Body of pancreas (tissue), 4 donors: ENCODE measurements around the gene NCBP1. TPM values are rescaled to one million over a fixed set of nuclear protein-coding genes. Genes with fewer than 3 reads are reported as not detected.
"Not testable (repeated sequence)": the region's sequence is repeated elsewhere in the genome, so short reads cannot be mapped to it uniquely, and the experiment has no call there.

Experiments used
- ATAC-seq: fragments of 150-250 bp; one replicate; pipeline ENCODE4 v1.9.1; 2016
- DNase-seq, 4 donors: peaks; one replicate each; pipeline ENCODE4 v3.0.0-alpha.2; 2019
- H3K27ac ChIP-seq, 4 donors: fragments of 200-600 bp; sonication (generic); 1 replicate in 3 of 4; 2 replicates in 1 of 4; pipeline versions ENCODE4 v1.5.1 to v1.6.1; 2016 to 2019; ENCODE audit warnings: mild to moderate bottlenecking in 1 of 4, mixed read lengths in 1 of 4, moderate library complexity in 1 of 4
- H3K27me3 ChIP-seq, 2 donors: fragments of 200-600 bp; sonication (generic); one replicate each; pipeline ENCODE4 v1.6.0; 2016; ENCODE audit warnings: mild to moderate bottlenecking in 1 of 2
- H3K36me3 ChIP-seq, 2 donors: fragments of 200-600 bp; sonication (generic); replicated peaks in 1 of 2; 2 replicates each; pipeline ENCODE4 v1.5.1; 2016; ENCODE audit warnings: low read depth in 2 of 2; ENCODE audit not compliant: insufficient read depth in 1 of 2
- H3K4me1 ChIP-seq: fragments of 200-600 bp; sonication (generic); one replicate; pipeline ENCODE4 v1.6.0; 2016
- H3K4me3 ChIP-seq, 2 donors: fragments of 200-600 bp; sonication (generic); 1 replicate in 1 of 2; 2 replicates in 1 of 2; pipeline ENCODE4 v1.5.1; 2016 to 2019
- H3K9me3 ChIP-seq, 3 donors: fragments of 200-600 bp; sonication (generic); 1 replicate in 2 of 3; 2 replicates in 1 of 3; pipeline ENCODE4 v1.5.1; 2016
- CTCF ChIP-seq, 7 experiments: fragments of 450-650 bp in 4 of 7; fragments of 200-600 bp in 3 of 7; sonication (generic) in 3 of 7; IDR thresholded peaks; one replicate each; pipeline ENCODE4 v1.5.1; 2016 to 2019; ENCODE audit warnings: antibody characterized with exemption in 7 of 7
- POLR2A ChIP-seq, 3 donors: fragments of 450-650 bp; IDR thresholded peaks; one replicate each; pipeline ENCODE4 v1.6.1; 2016; ENCODE audit warnings: antibody characterized with exemption in 3 of 3, mild to moderate bottlenecking in 2 of 3
- WGBS, 2 donors: methylation state at CpG; one replicate each; pipeline ENCODE4 v1.1.5; 2017; 5-methylcytosine and 5-hydroxymethylcytosine counted together
- intact Hi-C: fragments of 100-400 bp; cut with DNase I; formaldehyde crosslinking; loops from one replicate; pipeline ENCODE4 v1.15.1; 2023
- total RNA-seq, 2 donors: library from RNA; depleted of rRNA; stranded (reverse); fragments of >200 nt; gene quantifications; one replicate each; pipeline ENCODE4 v1.1.0, GENCODE V29; 2016

Gene NCBP1
- total RNA-seq, 2 donors from 2014 or later = 11.4 to 14.5 TPM

GRCh38 chr9:97604901-97605645, 28.5 kb upstream of the NCBP1 start:
- intact Hi-C loops = no loop called here
- no peak for TF ChIP-seq CTCF (IDR thresholded peaks at IDR 0.05)
- TF ChIP-seq POLR2A (IDR thresholded peaks at IDR 0.05) = no peak
- ATAC-seq (no peak), DNase-seq (no peak)
- WGBS, 2 donors = 91 to 93% methylated on average over 17 of the region's 17 CpGs
- Histone ChIP-seq H3K27me3 (no peaks in the 10 kb centered on the region), H3K9me3 (no peaks in the 10 kb centered on the region), H3K4me3 (no peak overlapping the region), H3K27ac (no peak overlapping the region), H3K36me3 (peaks cover 0 to 52% of the 10 kb centered on the region in 2 donors), H3K4me1 (no peaks in the 10 kb centered on the region)

GRCh38 chr9:97615439-97616072, 18.1 kb upstream of the NCBP1 start:
- ATAC-seq (peak; percentile 82), DNase-seq (peak; percentile 71 to 78 (median 76))
- H3K27me3 ChIP-seq = no peaks in the 10 kb centered on the region
- peaks cover 5% of the 10 kb centered on the region for H3K4me1 ChIP-seq
- no peak overlapping the region for H3K4me3 ChIP-seq
- no peaks in the 10 kb centered on the region for H3K36me3 ChIP-seq
- intact Hi-C loops = loop anchor here (5.0 kb wide), 1 partner anchor 148 kb away; no protein-coding TSS in a partner anchor
- H3K27ac ChIP-seq = no peak overlapping the region
- no peaks in the 10 kb centered on the region for H3K9me3 ChIP-seq
- TF ChIP-seq POLR2A (IDR thresholded peaks at IDR 0.05) (no peak), CTCF (IDR thresholded peaks at IDR 0.05) (peak; percentile 50 to 89 (median 85))

GRCh38 chr9:97617939-97618416, 15.6 kb upstream of the NCBP1 start:
- Histone ChIP-seq H3K27me3 (no peaks in the 10 kb centered on the region), H3K36me3 (no peaks in the 10 kb centered on the region), H3K4me1 (peaks cover 5% of the 10 kb centered on the region), H3K9me3 (no peaks in the 10 kb centered on the region), H3K4me3 (no peak overlapping the region), H3K27ac (no peak overlapping the region)
- DNase-seq (no peak), ATAC-seq (no peak)
- intact Hi-C loops = loop anchor here (5.0 kb wide), 1 partner anchor 151 kb away; no protein-coding TSS in a partner anchor
- WGBS, 2 donors = 64 to 79% methylated on average over 1 of the region's 1 CpG
- TF ChIP-seq POLR2A (IDR thresholded peaks at IDR 0.05) = no peak
- no peak for TF ChIP-seq CTCF (IDR thresholded peaks at IDR 0.05)

- DNase-seq, ATAC-seq, H3K36me3 ChIP-seq, H3K27ac ChIP-seq, H3K4me1 ChIP-seq, H3K4me3 ChIP-seq, intact Hi-C loops, H3K27me3 ChIP-seq, H3K9me3 ChIP-seq: not testable (repeated sequence)
- 95 to 98% methylated on average over 2 of the region's 2 CpGs for WGBS, 2 donors
Observed at GRCh38 chr9:97620063-97620462, 13.6 kb upstream of the NCBP1 start.

- not testable (repeated sequence) for H3K36me3 ChIP-seq
Observed at GRCh38 chr9:97622483-97622882, 11.1 kb upstream of the NCBP1 start.

More at GRCh38 chr9:97622483-97622882, 11.1 kb upstream of the NCBP1 start:
- intact Hi-C loops, ATAC-seq, H3K4me3 ChIP-seq, H3K4me1 ChIP-seq, H3K27ac ChIP-seq, DNase-seq, H3K9me3 ChIP-seq, H3K27me3 ChIP-seq: not testable (repeated sequence)
- 86 to 96% methylated on average over 2 to 5 of the region's 5 CpGs for WGBS, 2 donors
